ENCODE measurements around the gene SLC12A8.

DNA sequence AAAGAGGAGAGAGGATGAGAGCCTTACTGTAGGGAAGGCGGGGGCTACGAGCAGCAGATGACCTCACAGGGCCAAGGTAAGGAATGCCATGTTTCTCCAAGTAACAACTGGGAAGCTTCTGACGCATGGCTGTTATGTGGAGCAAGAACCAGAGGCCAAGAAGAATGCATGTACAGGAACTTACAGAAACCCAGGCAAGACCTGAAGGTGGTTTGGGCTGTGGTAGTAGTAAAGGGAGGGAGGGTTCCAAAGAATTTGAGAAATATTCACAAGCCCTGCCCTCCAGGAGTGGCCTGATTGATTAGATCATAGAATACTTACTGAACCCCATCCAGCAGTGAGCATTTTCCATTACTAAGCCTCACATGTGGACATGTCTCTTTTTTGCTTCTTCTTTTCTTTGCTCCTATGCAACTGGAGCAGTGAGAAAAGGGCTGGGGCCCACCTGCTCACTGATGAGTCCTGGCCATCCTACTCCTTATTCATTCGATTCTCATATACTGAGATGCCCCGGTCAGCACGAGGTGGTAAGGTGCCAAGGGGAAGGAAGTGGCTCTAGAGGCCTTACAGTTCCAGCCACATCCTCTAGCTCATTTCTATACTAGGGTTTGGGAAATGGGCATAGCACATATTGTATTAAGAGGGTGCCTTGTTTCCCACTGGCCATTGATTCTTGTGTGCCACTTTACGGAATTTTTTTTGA lies 8.3 kb upstream of the SLC12A8 start:
- TF ChIP-seq YY1 (IDR thresholded peaks at IDR 0.05; ENCODE audit: low read depth), result no peak
- TF ChIP-seq, protein P1, sequence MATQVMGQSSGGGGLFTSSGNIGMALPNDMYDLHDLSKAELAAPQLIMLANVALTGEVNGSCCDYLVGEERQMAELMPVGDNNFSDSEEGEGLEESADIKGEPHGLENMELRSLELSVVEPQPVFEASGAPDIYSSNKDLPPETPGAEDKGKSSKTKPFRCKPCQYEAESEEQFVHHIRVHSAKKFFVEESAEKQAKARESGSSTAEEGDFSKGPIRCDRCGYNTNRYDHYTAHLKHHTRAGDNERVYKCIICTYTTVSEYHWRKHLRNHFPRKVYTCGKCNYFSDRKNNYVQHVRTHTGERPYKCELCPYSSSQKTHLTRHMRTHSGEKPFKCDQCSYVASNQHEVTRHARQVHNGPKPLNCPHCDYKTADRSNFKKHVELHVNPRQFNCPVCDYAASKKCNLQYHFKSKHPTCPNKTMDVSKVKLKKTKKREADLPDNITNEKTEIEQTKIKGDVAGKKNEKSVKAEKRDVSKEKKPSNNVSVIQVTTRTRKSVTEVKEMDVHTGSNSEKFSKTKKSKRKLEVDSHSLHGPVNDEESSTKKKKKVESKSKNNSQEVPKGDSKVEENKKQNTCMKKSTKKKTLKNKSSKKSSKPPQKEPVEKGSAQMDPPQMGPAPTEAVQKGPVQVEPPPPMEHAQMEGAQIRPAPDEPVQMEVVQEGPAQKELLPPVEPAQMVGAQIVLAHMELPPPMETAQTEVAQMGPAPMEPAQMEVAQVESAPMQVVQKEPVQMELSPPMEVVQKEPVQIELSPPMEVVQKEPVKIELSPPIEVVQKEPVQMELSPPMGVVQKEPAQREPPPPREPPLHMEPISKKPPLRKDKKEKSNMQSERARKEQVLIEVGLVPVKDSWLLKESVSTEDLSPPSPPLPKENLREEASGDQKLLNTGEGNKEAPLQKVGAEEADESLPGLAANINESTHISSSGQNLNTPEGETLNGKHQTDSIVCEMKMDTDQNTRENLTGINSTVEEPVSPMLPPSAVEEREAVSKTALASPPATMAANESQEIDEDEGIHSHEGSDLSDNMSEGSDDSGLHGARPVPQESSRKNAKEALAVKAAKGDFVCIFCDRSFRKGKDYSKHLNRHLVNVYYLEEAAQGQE (IDR thresholded peaks at IDR 0.05; ENCODE audit: low read depth), result no peak
- TF ChIP-seq RAD21 (IDR thresholded peaks at IDR 0.05; ENCODE audit: low read depth), result no peak
- no peak for TF ChIP-seq EP300 (IDR thresholded peaks at IDR 0.05; ENCODE audit: borderline replicate concordance)
- no peak for TF ChIP-seq ZBTB7A (IDR thresholded peaks at IDR 0.05; ENCODE audit: low read depth)
- no peak for TF ChIP-seq TCF12 (IDR thresholded peaks at IDR 0.05; ENCODE audit: low read depth)
- TF ChIP-seq, protein P2, sequence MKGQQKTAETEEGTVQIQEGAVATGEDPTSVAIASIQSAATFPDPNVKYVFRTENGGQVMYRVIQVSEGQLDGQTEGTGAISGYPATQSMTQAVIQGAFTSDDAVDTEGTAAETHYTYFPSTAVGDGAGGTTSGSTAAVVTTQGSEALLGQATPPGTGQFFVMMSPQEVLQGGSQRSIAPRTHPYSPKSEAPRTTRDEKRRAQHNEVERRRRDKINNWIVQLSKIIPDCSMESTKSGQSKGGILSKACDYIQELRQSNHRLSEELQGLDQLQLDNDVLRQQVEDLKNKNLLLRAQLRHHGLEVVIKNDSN (IDR thresholded peaks at IDR 0.05), result no peak
- TF ChIP-seq CREB1 (IDR thresholded peaks at IDR 0.05; ENCODE audit: low read depth), result no peak

Measured in Ishikawa (cell line).